Stimulated activated CD4-positive, alpha-beta T cell treated with anti-CD3 and anti-CD28 coated beads, Interleukin-1b, Interleukin-23, amount 100 ng/mL, for 24 hours (primary cell): ENCODE measurements around the gene ELMO1.

ENCODE experiments used
- DNase-seq, 4 experiments: peaks; one replicate each; pipeline ENCODE4 v3.0.0-alpha.2; 2020; ENCODE audit warnings: low read depth in 4 of 4, low spot score in 1 of 4

The ELMO1 gene

GRCh38 chr7:37352251-37352880 lies 96.3 kb downstream of the ELMO1 start:
- DNase-seq, result no peak

GRCh38 chr7:37351716-37352115 lies 96.9 kb downstream of the ELMO1 start:
- DNase-seq, result no peak

GRCh38 chr7:37349979-37350590 lies 98.6 kb downstream of the ELMO1 start:
- no peak for DNase-seq

- no peak for DNase-seq
These were observed 99.7 kb downstream of the ELMO1 start for GRCh38 chr7:37348982-37349381.

GRCh38 chr7:37346761-37347160 lies 101.9 kb downstream of the ELMO1 start:
- no peak for DNase-seq

- DNase-seq, result no peak
These were observed 103.6 kb downstream of the ELMO1 start for GRCh38 chr7:37344886-37345579.

GRCh38 chr7:37342688-37343471 lies 105.8 kb downstream of the ELMO1 start:
- peak in 3 of 4 experiments; percentile 31 to 57 (median 41) for DNase-seq

GRCh38 chr7:37342176-37342687 lies 106.4 kb downstream of the ELMO1 start:
- no peak for DNase-seq

- no peak for DNase-seq
These were observed 107.5 kb downstream of the ELMO1 start for GRCh38 chr7:37341033-37341630.

GRCh38 chr7:37338966-37339365 lies 109.7 kb downstream of the ELMO1 start:
- no peak for DNase-seq

- DNase-seq, result no peak
These were observed 111.1 kb downstream of the ELMO1 start for GRCh38 chr7:37337522-37337921.

GRCh38 chr7:37336259-37336658 lies 112.4 kb downstream of the ELMO1 start:
- peak in 1 of 4 experiments; percentile 21 for DNase-seq

GRCh38 chr7:37333075-37333474 lies 115.6 kb downstream of the ELMO1 start:
- DNase-seq, result no peak

- DNase-seq, result no peak
These were observed 116.2 kb downstream of the ELMO1 start for GRCh38 chr7:37332243-37333016.

- no peak for DNase-seq
These were observed 117.9 kb downstream of the ELMO1 start for GRCh38 chr7:37330775-37331174.

- DNase-seq, result no peak
These were observed 118.7 kb downstream of the ELMO1 start for GRCh38 chr7:37329940-37330339.

GRCh38 chr7:37327288-37327687 lies 121.4 kb downstream of the ELMO1 start:
- no peak for DNase-seq

- DNase-seq, result no peak
These were observed 124.7 kb downstream of the ELMO1 start for GRCh38 chr7:37323966-37324365.

- no peak for DNase-seq
These were observed 125.8 kb downstream of the ELMO1 start for GRCh38 chr7:37322831-37323230.

- DNase-seq, result no peak
These were observed 127.7 kb downstream of the ELMO1 start for GRCh38 chr7:37320848-37321468.
